Activated CD4-positive, alpha-beta memory T cell treated with anti-CD3 and anti-CD28 coated beads for 36 hours (primary cell): ENCODE results near the gene ERLIN1. TPM values are rescaled to one million over a fixed set of nuclear protein-coding genes. Genes with fewer than 3 reads are reported as not detected.

Source experiments
- CTCF ChIA-PET: fragments of 350-600 bp; sonication (Branson Sonifier 250); formaldehyde crosslinking; loops from one replicate; lab custom pipeline; 2021; ENCODE audit warnings: antibody characterized with exemption, inconsistent platforms; lab: Charles Lee
- POLR2A ChIA-PET: fragments of 350-600 bp; sonication (Branson Sonifier 250); formaldehyde crosslinking; loops from one replicate; lab custom pipeline; 2021; ENCODE audit warnings: antibody characterized with exemption; lab: Charles Lee
- DNase-seq: peaks from one replicate; pipeline ENCODE4 v3.0.0-alpha.2; 2020
- H3K27ac Mint-ChIP-seq: one replicate; pipeline ENCODE4 v1.8.0; 2021; ENCODE audit warnings: mixed read lengths
- H3K27me3 Mint-ChIP-seq: one replicate; pipeline ENCODE4 v1.8.0; 2021; ENCODE audit warnings: mixed read lengths
- H3K36me3 Mint-ChIP-seq: one replicate; pipeline ENCODE4 v1.8.0; 2021; ENCODE audit warnings: mixed read lengths
- H3K4me1 Mint-ChIP-seq: one replicate; pipeline ENCODE4 v1.8.0; 2021; ENCODE audit warnings: low read depth, mixed read lengths
- H3K4me3 Mint-ChIP-seq: one replicate; pipeline ENCODE4 v1.8.0; 2021; ENCODE audit warnings: mild to moderate bottlenecking, mixed read lengths
- H3K9me3 Mint-ChIP-seq: one replicate; pipeline ENCODE4 v1.8.0; 2021; ENCODE audit warnings: mixed read lengths
- intact Hi-C: fragments of 100-400 bp; cut with micrococcal nuclease; formaldehyde crosslinking; loops from one replicate; pipeline ENCODE4 v1.15.1; 2023
- total RNA-seq, 2 experiments: library from RNA; stranded (reverse); gene quantifications; one replicate each; pipeline ENCODE4 v1.2.3, GENCODE V29; 2021

The ERLIN1 gene
- total RNA-seq, result 10 to 100 TPM; 15.4 to 16.8 TPM

GRCh38 chr10:100185364-100186252 lies at the start of gene ERLIN1:
Gene ERLIN1, minus strand, starts transcription at chr10:100186029. Its CDS starts 403 bp downstream, at chr10:100185626.
- peak; percentile 96 for DNase-seq
- Mint-ChIP-seq H3K4me3 (peak within 1 kb of the TSS; percentile 90), H3K27ac (peak within 1 kb of the TSS; percentile 92), H3K9me3 (no peaks in the 10 kb centered on the region), H3K4me1 (peaks cover 55% of the 10 kb centered on the region), H3K36me3 (peaks cover 29% of the 10 kb centered on the region), H3K27me3 (no peaks in the 10 kb centered on the region)
- POLR2A ChIA-PET, result interaction anchor here (0.7 to 2.8 kb wide), 7 partner anchors 8 to 344 kb away, joined by 3 to 20 read pairs (median 4); no protein-coding TSS in a partner anchor
- intact Hi-C loops, result loop anchor here (1.0 to 10.0 kb wide), 9 partner anchors 11 to 568 kb away; partner anchors contain the start of genes BLOC1S2, CHUK, CWF19L1 and DNMBP
- CTCF ChIA-PET, result interaction anchor here (1.2 kb wide), 1 partner anchor 340 kb away, joined by 3 read pairs; no protein-coding TSS in a partner anchor

- intact Hi-C loops, result no loop called here
- no peaks in the 10 kb centered on the region for H3K27me3 Mint-ChIP-seq
- peaks cover 17% of the 10 kb centered on the region for H3K36me3 Mint-ChIP-seq
- DNase-seq, result no peak
- H3K27ac Mint-ChIP-seq, result no peak overlapping the region
- H3K4me1 Mint-ChIP-seq, result peaks cover 18% of the 10 kb centered on the region
- ChIA-PET CTCF (interaction anchor here (0.6 to 1.3 kb wide), 3 partner anchors 386 to 702 kb away, joined by 3 read pairs; no protein-coding TSS in a partner anchor), POLR2A (no interaction called here)
- H3K9me3 Mint-ChIP-seq, result no peaks in the 10 kb centered on the region
- no peak overlapping the region for H3K4me3 Mint-ChIP-seq
Observed at GRCh38 chr10:100232101-100232500, 46.3 kb upstream of the ERLIN1 start.

- intact Hi-C loops, result loop anchor here (1.0 kb wide), 4 partner anchors 37 to 82 kb away; partner anchors contain the start of genes BLOC1S2, CWF19L1 and ERLIN1
- no peak for DNase-seq
- Mint-ChIP-seq H3K27me3 (no peaks in the 10 kb centered on the region), H3K4me1 (peaks cover 25% of the 10 kb centered on the region), H3K9me3 (no peaks in the 10 kb centered on the region), H3K36me3 (peaks cover 20% of the 10 kb centered on the region), H3K27ac (peak overlapping the region; percentile 81), H3K4me3 (peak overlapping the region; percentile 88)
- POLR2A ChIA-PET, result no interaction called here
- CTCF ChIA-PET, result no interaction called here
Observed at GRCh38 chr10:100229819-100230422, 44.1 kb upstream of the ERLIN1 start.

- Mint-ChIP-seq H3K9me3 (no peaks in the 10 kb centered on the region), H3K4me1 (peaks cover 16% of the 10 kb centered on the region), H3K27me3 (no peaks in the 10 kb centered on the region), H3K27ac (no peak overlapping the region), H3K4me3 (no peak overlapping the region), H3K36me3 (peaks cover 25% of the 10 kb centered on the region)
- DNase-seq, result no peak
- CTCF ChIA-PET, result interaction anchor here (0.6 kb wide), 1 partner anchor 1029 kb away, joined by 3 read pairs; no protein-coding TSS in a partner anchor
- POLR2A ChIA-PET, result no interaction called here
- intact Hi-C loops, result no loop called here
Observed at GRCh38 chr10:100223879-100224278, 38.0 kb upstream of the ERLIN1 start.

- H3K4me1 Mint-ChIP-seq, result peaks cover 8% of the 10 kb centered on the region
- H3K27ac Mint-ChIP-seq, result no peak overlapping the region
- peaks cover 32% of the 10 kb centered on the region for H3K36me3 Mint-ChIP-seq
- H3K4me3 Mint-ChIP-seq, result no peak overlapping the region
- DNase-seq, result no peak
- intact Hi-C loops, result no loop called here
- no peaks in the 10 kb centered on the region for H3K9me3 Mint-ChIP-seq
- CTCF ChIA-PET, result no interaction called here
- no peaks in the 10 kb centered on the region for H3K27me3 Mint-ChIP-seq
- POLR2A ChIA-PET, result no interaction called here
Observed at GRCh38 chr10:100222529-100222928, 36.7 kb upstream of the ERLIN1 start.

GRCh38 chr10:100216006-100216405 lies 30.2 kb upstream of the ERLIN1 start:
- ChIA-PET CTCF (interaction anchor here (2.0 kb wide), 1 partner anchor 12 kb away, joined by 4 read pairs; no protein-coding TSS in a partner anchor), POLR2A (no interaction called here)
- H3K9me3 Mint-ChIP-seq, result no peaks in the 10 kb centered on the region
- no peaks in the 10 kb centered on the region for H3K4me1 Mint-ChIP-seq
- intact Hi-C loops, result no loop called here
- no peaks in the 10 kb centered on the region for H3K27me3 Mint-ChIP-seq
- H3K27ac Mint-ChIP-seq, result no peak overlapping the region
- peaks cover 34% of the 10 kb centered on the region for H3K36me3 Mint-ChIP-seq
- no peak for DNase-seq
- no peak overlapping the region for H3K4me3 Mint-ChIP-seq

GRCh38 chr10:100209303-100209702 lies 23.5 kb upstream of the ERLIN1 start:
- POLR2A ChIA-PET, result no interaction called here
- no peaks in the 10 kb centered on the region for H3K9me3 Mint-ChIP-seq
- intact Hi-C loops, result no loop called here
- H3K4me3 Mint-ChIP-seq, result no peak overlapping the region
- H3K27ac Mint-ChIP-seq, result no peak overlapping the region
- H3K27me3 Mint-ChIP-seq, result no peaks in the 10 kb centered on the region
- peaks cover 28% of the 10 kb centered on the region for H3K36me3 Mint-ChIP-seq
- CTCF ChIA-PET, result no interaction called here
- H3K4me1 Mint-ChIP-seq, result no peaks in the 10 kb centered on the region
- DNase-seq, result no peak

- H3K9me3 Mint-ChIP-seq, result no peaks in the 10 kb centered on the region
- DNase-seq, result no peak
- peaks cover 2% of the 10 kb centered on the region for H3K4me1 Mint-ChIP-seq
- H3K36me3 Mint-ChIP-seq, result peaks cover 34% of the 10 kb centered on the region
- intact Hi-C loops, result no loop called here
- H3K27ac Mint-ChIP-seq, result no peak overlapping the region
- H3K27me3 Mint-ChIP-seq, result no peaks in the 10 kb centered on the region
- ChIA-PET POLR2A (no interaction called here), CTCF (no interaction called here)
- H3K4me3 Mint-ChIP-seq, result no peak overlapping the region
Observed at GRCh38 chr10:100208276-100208675, 22.4 kb upstream of the ERLIN1 start.

- no peaks in the 10 kb centered on the region for H3K27me3 Mint-ChIP-seq
- DNase-seq, result no peak
- H3K36me3 Mint-ChIP-seq, result peaks cover 42% of the 10 kb centered on the region
- intact Hi-C loops, result no loop called here
- ChIA-PET CTCF (interaction anchor here (0.7 to 1.5 kb wide), 2 partner anchors 9 to 15 kb away, joined by 3 to 7 read pairs; no protein-coding TSS in a partner anchor), POLR2A (no interaction called here)
- no peak overlapping the region for H3K27ac Mint-ChIP-seq
- H3K9me3 Mint-ChIP-seq, result no peaks in the 10 kb centered on the region
- H3K4me3 Mint-ChIP-seq, result no peak overlapping the region
- H3K4me1 Mint-ChIP-seq, result peaks cover 2% of the 10 kb centered on the region
Observed at GRCh38 chr10:100204370-100204769, 18.5 kb upstream of the ERLIN1 start.

GRCh38 chr10:100201549-100201948 lies 15.7 kb upstream of the ERLIN1 start:
- no peak overlapping the region for H3K4me3 Mint-ChIP-seq
- H3K36me3 Mint-ChIP-seq, result peaks cover 51% of the 10 kb centered on the region
- H3K4me1 Mint-ChIP-seq, result peaks cover 2% of the 10 kb centered on the region
- CTCF ChIA-PET, result interaction anchor here (0.9 kb wide), 1 partner anchor 45 kb away, joined by 3 read pairs; no protein-coding TSS in a partner anchor
- H3K9me3 Mint-ChIP-seq, result no peaks in the 10 kb centered on the region
- no peak overlapping the region for H3K27ac Mint-ChIP-seq
- intact Hi-C loops, result no loop called here
- no peaks in the 10 kb centered on the region for H3K27me3 Mint-ChIP-seq
- DNase-seq, result no peak
- POLR2A ChIA-PET, result no interaction called here

GRCh38 chr10:100194711-100195110 lies 8.9 kb upstream of the ERLIN1 start:
- ChIA-PET POLR2A (interaction anchor here (0.6 kb wide), 1 partner anchor 7 kb away, joined by 3 read pairs; no protein-coding TSS in a partner anchor), CTCF (interaction anchor here (1.4 kb wide), 1 partner anchor 10 kb away, joined by 7 read pairs; no protein-coding TSS in a partner anchor)
- Mint-ChIP-seq H3K9me3 (no peaks in the 10 kb centered on the region), H3K36me3 (peaks cover 48% of the 10 kb centered on the region), H3K4me1 (peaks cover 3% of the 10 kb centered on the region), H3K4me3 (no peak overlapping the region), H3K27ac (no peak overlapping the region), H3K27me3 (no peaks in the 10 kb centered on the region)
- intact Hi-C loops, result no loop called here
- no peak for DNase-seq

GRCh38 chr10:100192350-100192749 lies 6.5 kb upstream of the ERLIN1 start:
- intact Hi-C loops, result no loop called here
- POLR2A ChIA-PET, result no interaction called here
- DNase-seq, result no peak
- Mint-ChIP-seq H3K27me3 (no peaks in the 10 kb centered on the region), H3K4me1 (peaks cover 22% of the 10 kb centered on the region), H3K27ac (no peak overlapping the region), H3K4me3 (no peak overlapping the region), H3K36me3 (peaks cover 40% of the 10 kb centered on the region), H3K9me3 (no peaks in the 10 kb centered on the region)
- CTCF ChIA-PET, result interaction anchor here (0.6 kb wide), 2 partner anchors 241 to 424 kb away, joined by 3 read pairs; no protein-coding TSS in a partner anchor
